IPS-20b (cell line): ENCODE results near the gene PLXND1.
A peak's percentile ranks its signal among the peaks of the same experiment; 100 is the strongest.

Experiments used
- H3K27ac ChIP-seq: one replicate; pipeline ENCODE4 v1.5.1; 2013; ENCODE audit warnings: low read length
- H3K27me3 ChIP-seq: 2 replicates; pipeline ENCODE4 v1.6.1; 2013; ENCODE audit warnings: mild to moderate bottlenecking, low read length, inconsistent platforms; ENCODE audit not compliant: insufficient read depth
- H3K36me3 ChIP-seq: 2 replicates; pipeline ENCODE4 v1.6.1; 2013; ENCODE audit warnings: low read depth, mild to moderate bottlenecking, inconsistent platforms, low read length, moderate library complexity; ENCODE audit not compliant: insufficient read depth
- H3K4me1 ChIP-seq: 2 replicates; pipeline ENCODE4 v1.6.1; 2013; ENCODE audit warnings: mild to moderate bottlenecking, control low read depth, inconsistent platforms, low read length, moderate library complexity; ENCODE audit not compliant: insufficient read depth
- H3K4me3 ChIP-seq: 2 replicates; pipeline ENCODE4 v1.5.1; 2013; ENCODE audit warnings: mild to moderate bottlenecking, low read length, inconsistent platforms
- H3K9ac ChIP-seq: 2 replicates; pipeline ENCODE4 v1.6.1; 2013; ENCODE audit warnings: low read depth, mild to moderate bottlenecking, inconsistent platforms, low read length, moderate library complexity
- H3K9me3 ChIP-seq: 2 replicates; pipeline ENCODE4 v1.6.1; 2013; ENCODE audit warnings: mild to moderate bottlenecking, low read depth, low read length, inconsistent platforms; ENCODE audit not compliant: insufficient read depth

Gene PLXND1

GRCh38 chr3:129531699-129532098 is 74.8 kb downstream of the PLXND1 start:
- Histone ChIP-seq H3K4me1 (peaks cover 16% of the 10 kb centered on the region), H3K4me3 (no peak overlapping the region), H3K36me3 (no peaks in the 10 kb centered on the region), H3K27ac (no peak overlapping the region), H3K9ac (no peak overlapping the region), H3K9me3 (no peaks in the 10 kb centered on the region), H3K27me3 (no peaks in the 10 kb centered on the region)

- Histone ChIP-seq H3K27me3 (no peaks in the 10 kb centered on the region), H3K9me3 (no peaks in the 10 kb centered on the region), H3K4me1 (peaks cover 16% of the 10 kb centered on the region), H3K27ac (no peak overlapping the region), H3K36me3 (no peaks in the 10 kb centered on the region), H3K4me3 (no peak overlapping the region), H3K9ac (peak overlapping the region; percentile 25; the same call in 1 of the 2 replicates)
Observed at GRCh38 chr3:129530821-129531220, 75.7 kb downstream of the PLXND1 start.

DNA sequence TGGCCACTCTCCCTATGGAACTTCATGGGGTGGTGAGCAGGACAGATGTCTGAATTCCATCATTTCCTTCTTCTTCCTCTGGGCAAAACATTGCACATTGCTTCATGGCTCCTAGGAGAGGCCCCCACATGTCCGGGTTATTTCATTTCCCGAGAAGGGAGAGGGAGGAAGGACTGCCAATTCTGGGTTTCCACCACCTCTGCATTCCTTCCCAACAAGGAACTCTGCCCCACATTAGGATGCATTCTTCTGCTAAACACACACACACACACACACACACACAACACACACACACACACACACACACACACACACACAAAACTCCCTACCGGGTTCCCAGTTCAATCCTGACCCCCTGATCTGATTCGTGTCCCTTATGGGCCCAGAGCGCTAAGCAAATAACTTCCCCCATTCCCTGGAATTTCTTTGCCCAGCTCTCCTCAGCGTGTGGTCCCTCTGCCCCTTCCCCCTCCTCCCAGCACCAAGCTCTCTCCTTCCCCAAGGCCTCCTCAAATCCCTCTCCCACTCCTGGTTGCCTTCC is 76.2 kb downstream of the PLXND1 start:
- Histone ChIP-seq H3K27me3 (no peaks in the 10 kb centered on the region), H3K4me1 (peaks cover 16% of the 10 kb centered on the region), H3K4me3 (peak overlapping the region; percentile 31; the same call in 1 of the 2 replicates), H3K27ac (no peak overlapping the region), H3K36me3 (no peaks in the 10 kb centered on the region), H3K9ac (peak overlapping the region; percentile 25; the same call in 1 of the 2 replicates), H3K9me3 (no peaks in the 10 kb centered on the region)

DNA sequence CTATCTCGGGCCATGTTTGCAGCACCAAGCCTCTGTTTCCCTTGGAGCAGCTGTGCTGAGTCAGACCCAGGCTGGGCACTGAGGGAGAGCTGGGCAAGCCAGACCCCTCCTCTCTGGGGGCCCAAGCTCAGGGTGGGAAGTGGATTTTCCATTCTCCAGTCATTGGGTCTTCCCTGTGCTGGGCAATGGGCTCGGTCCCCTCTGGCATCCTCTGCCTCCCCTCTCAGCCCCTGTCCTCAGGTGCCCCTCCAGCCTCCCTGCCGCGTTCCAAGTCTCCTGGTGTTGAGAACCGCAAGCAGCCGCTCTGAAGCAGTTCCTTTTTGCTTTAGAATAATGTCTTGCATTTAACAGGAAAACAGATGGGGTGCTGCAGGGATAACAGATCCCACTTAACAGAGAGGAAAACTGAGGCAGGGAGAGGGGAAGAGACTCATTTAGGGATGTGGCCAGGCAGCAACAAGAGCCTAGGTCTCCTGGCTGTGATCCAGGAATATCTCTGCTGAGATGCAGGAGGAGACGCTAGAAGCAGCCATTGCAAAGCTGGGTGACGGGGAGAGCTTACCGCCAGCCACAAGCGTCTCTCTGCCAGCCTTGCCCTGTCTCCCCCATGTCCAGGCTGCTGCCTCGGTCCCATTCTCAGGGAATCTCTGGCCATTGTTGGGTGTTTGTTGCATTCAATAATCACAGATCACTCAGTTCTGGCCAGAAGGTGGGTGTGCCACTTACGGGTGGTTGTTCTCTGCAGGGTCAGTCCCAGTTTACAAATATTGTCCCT is 76.9 kb downstream of the PLXND1 start:
- Histone ChIP-seq H3K9ac (peak overlapping the region; percentile 12; the same call in 1 of the 2 replicates), H3K36me3 (no peaks in the 10 kb centered on the region), H3K4me3 (peak overlapping the region; percentile 31; the same call in 1 of the 2 replicates), H3K4me1 (peaks cover 16% of the 10 kb centered on the region), H3K9me3 (no peaks in the 10 kb centered on the region), H3K27me3 (no peaks in the 10 kb centered on the region), H3K27ac (no peak overlapping the region)

GRCh38 chr3:129528589-129529100 is 77.8 kb downstream of the PLXND1 start, which contains the start of gene RHO:
TSS of gene RHO (plus strand) at chr3:129528639. CDS start at chr3:129528734, 95 bp downstream.
- Histone ChIP-seq H3K4me3 (no peak within 1 kb of the TSS), H3K9ac (no peak within 1 kb of the TSS), H3K27ac (no peak within 1 kb of the TSS), H3K36me3 (no peaks in the 10 kb centered on the region), H3K27me3 (no peaks in the 10 kb centered on the region), H3K4me1 (peaks cover 13% of the 10 kb centered on the region), H3K9me3 (no peaks in the 10 kb centered on the region)

GRCh38 chr3:129527262-129527661 is 79.2 kb downstream of the PLXND1 start:
- peaks cover 13% of the 10 kb centered on the region for H3K4me1 ChIP-seq
- no peaks in the 10 kb centered on the region for H3K9me3 ChIP-seq
- no peak overlapping the region for H3K27ac ChIP-seq
- no peaks in the 10 kb centered on the region for H3K27me3 ChIP-seq
- no peak overlapping the region for H3K9ac ChIP-seq
- no peak overlapping the region for H3K4me3 ChIP-seq
- H3K36me3 ChIP-seq = no peaks in the 10 kb centered on the region

DNA sequence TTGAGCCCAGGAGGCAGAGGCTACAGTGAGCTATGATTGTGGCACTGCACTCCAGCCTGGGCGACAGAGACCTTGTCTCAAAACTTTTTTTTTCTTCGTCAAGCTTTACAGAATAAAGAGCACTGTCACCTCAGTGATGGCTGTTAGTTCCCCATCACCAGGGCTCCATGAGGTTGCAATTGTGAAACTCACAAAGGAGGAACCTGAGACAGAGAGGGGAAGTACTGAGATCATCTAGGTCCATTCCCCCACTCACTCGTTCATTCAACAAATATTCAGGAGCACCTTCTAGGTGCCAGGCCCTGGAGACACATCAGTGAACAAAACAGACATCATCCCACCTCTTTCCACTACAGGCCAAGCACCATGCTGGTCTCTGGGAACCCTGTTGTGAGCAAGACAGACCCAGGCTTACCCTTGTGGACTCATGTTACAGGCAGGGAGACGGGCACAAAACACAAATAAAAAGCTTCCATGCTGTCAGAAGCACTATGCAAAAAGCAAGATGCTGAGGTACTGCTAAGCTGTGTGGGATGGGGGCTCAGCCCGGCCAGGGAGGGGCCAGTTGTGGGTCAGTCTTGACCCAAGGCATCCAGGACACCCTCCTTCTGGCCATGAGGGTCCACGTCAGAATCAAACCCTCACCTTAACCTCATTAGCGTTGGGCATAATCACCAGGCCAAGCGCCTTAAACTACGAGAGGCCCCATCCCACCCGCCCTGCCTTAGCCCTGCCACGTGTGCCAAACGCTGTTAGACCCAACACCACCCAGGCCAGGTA is 80.2 kb downstream of the PLXND1 start:
- H3K36me3 ChIP-seq = no peaks in the 10 kb centered on the region
- H3K27ac ChIP-seq = no peak overlapping the region
- H3K4me1 ChIP-seq = peaks cover 13% of the 10 kb centered on the region
- no peak overlapping the region for H3K9ac ChIP-seq
- H3K27me3 ChIP-seq = no peaks in the 10 kb centered on the region
- no peak overlapping the region for H3K4me3 ChIP-seq
- H3K9me3 ChIP-seq = no peaks in the 10 kb centered on the region

DNA sequence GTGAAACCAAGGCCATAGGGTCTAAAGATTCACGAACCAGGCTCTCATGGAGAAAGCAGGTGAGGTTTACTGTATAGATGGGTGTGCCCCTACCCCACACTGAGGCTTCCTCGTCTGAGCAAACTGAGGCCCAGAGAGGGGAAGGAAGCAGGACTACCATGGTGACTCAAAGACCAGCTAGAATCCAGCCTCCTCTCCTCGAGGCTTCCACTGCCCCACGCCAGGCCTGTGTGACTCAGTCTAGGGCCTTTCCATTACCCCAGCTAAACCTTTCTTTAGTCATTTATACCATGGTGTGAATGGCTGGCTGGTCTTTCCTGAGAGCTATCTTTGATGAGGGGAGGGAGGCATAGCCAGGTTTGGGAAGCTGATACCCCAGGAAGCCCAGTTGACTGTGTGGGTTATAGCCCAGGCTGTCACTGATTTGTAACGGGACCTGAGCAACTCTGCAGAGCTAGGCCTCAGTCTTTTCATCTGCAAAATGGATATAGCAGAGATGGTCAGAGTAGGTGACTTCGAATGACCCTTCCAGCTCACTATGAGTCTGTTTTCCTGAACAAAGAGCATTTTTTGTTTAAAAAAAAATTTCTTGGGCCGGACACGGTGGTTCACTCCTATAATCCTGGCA is 81.0 kb downstream of the PLXND1 start:
- Histone ChIP-seq H3K4me3 (no peak overlapping the region), H3K9ac (no peak overlapping the region), H3K27me3 (no peaks in the 10 kb centered on the region), H3K9me3 (no peaks in the 10 kb centered on the region), H3K4me1 (peaks cover 9% of the 10 kb centered on the region), H3K27ac (no peak overlapping the region), H3K36me3 (no peaks in the 10 kb centered on the region)

DNA sequence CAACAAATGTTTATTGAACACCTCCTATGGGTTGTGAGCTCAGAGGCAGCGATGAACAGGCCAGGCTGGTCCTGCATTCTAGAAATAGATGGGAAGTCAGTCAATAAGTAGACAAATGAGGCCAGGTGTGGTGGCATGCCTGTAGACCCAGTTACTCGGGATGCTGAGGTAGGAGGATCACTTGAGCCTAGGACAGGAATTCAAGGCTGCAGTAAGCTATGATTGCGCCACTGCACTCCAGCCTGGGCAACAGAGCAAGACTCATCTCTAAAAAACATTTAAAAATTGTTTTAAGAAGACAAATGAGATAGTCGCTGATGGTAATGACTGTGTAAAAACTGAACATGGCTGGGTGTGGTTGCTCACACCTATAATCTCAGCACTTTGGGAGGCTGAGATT is 82.4 kb downstream of the PLXND1 start:
- Histone ChIP-seq H3K27ac (no peak overlapping the region), H3K9me3 (no peaks in the 10 kb centered on the region), H3K27me3 (no peaks in the 10 kb centered on the region), H3K36me3 (no peaks in the 10 kb centered on the region), H3K4me1 (no peaks in the 10 kb centered on the region), H3K9ac (no peak overlapping the region), H3K4me3 (no peak overlapping the region)

DNA sequence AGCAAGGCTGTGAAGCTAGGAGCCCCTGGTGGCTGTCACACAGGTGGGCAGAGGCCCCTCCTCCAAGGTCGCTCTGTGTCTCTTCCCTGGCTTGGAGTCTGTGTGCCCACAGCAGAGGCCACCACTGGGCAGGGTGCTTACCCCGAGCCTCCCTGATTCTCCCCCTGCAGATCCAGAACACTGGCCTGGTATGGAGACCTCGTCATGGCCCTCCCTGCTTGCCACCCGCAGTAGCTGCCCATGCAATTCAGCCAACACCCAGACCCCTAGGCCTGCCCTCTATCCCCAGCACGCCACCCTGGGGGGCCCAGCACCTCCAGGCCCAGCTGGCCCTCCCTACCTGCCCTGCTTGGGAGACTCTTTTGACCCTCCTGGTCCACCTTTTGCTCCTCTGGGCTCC is 83.5 kb downstream of the PLXND1 start:
- Histone ChIP-seq H3K27me3 (no peaks in the 10 kb centered on the region), H3K9me3 (no peaks in the 10 kb centered on the region), H3K9ac (no peak overlapping the region), H3K36me3 (no peaks in the 10 kb centered on the region), H3K4me1 (no peaks in the 10 kb centered on the region), H3K4me3 (no peak overlapping the region), H3K27ac (no peak overlapping the region)

- H3K4me1 ChIP-seq = no peaks in the 10 kb centered on the region
- no peaks in the 10 kb centered on the region for H3K9me3 ChIP-seq
Observed at GRCh38 chr3:129521611-129522010, 84.9 kb downstream of the PLXND1 start.

More at GRCh38 chr3:129521611-129522010, 84.9 kb downstream of the PLXND1 start:
- Histone ChIP-seq H3K27me3 (no peaks in the 10 kb centered on the region), H3K27ac (no peak overlapping the region), H3K4me3 (no peak overlapping the region), H3K36me3 (no peaks in the 10 kb centered on the region), H3K9ac (no peak overlapping the region)
